Left forelimb (tissue), 1 donor: ENCODE results near the gene MAN2A1.

ENCODE experiments used
- DNase-seq: peaks from one replicate; pipeline ENCODE4 v3.0.0-alpha.2; 2018; ENCODE audit warnings: low spot score

MAN2A1 gene

GRCh38 chr5:109707531-109707930 is 17.8 kb downstream of the MAN2A1 start:
- no peak for DNase-seq

GRCh38 chr5:109708813-109709212 is 19.1 kb downstream of the MAN2A1 start:
- no peak for DNase-seq

- DNase-seq = no peak
Measured at GRCh38 chr5:109709225-109709624, 19.5 kb downstream of the MAN2A1 start.

DNA sequence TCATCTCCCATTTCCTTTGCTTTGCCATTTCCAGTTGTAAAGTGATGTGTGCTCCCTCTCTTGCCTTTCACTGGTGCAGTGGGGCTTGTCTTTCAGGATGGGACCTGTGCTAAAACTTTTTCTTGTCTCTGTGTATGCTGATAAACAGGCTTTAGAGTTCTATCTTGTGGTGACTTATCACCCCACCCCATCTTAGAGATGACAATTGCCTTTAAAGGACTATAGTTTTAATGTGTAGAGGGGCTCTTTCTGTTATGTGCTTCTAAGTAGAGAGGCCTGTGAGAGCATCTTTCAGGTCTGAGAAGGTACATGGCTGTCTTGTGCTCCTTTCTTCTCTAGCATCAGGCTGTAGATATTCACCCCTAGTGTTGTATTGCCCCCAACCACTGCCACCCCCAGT is 21.9 kb downstream of the MAN2A1 start:
- no peak for DNase-seq

- DNase-seq = no peak
Measured at GRCh38 chr5:109713453-109713852, 23.7 kb downstream of the MAN2A1 start.

DNA sequence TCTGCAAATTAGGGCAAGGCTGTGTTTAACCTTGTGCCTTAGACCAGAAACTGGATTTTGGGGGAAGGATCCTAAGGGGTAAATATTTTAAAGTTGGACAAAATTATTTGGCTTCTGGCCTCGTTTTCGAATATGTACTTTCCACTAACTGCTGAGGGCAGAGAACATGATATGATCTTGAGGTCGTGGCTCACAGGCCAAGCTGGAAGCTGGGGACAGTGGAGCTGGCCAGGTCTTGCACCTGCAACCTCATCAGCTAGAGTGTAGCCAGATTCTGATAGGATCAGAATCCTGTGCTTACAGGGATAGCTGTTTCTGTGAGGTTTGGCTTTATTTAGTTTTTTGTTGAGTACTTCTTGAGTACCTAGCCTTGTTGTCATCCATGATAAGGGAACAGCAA is 24.9 kb downstream of the MAN2A1 start:
- no peak for DNase-seq

DNA sequence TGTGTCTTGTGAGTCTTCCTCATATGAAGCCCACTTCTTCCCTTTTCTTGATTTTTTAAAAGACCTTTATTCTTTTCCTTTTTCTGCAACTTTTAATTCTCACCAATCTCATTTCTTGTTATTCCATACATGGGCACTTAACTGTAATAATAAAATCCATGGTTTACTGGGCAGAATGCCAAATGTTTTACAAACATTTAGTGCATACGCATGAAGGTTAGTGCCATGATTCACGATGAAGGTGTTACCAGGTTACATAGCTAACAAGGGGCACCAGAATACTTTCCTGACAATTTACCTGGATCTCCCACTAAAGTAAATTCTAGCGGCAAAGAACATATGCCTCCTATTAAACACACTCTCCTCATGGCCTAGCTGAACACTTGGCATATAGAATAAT is 28.5 kb downstream of the MAN2A1 start:
- DNase-seq = no peak

DNA sequence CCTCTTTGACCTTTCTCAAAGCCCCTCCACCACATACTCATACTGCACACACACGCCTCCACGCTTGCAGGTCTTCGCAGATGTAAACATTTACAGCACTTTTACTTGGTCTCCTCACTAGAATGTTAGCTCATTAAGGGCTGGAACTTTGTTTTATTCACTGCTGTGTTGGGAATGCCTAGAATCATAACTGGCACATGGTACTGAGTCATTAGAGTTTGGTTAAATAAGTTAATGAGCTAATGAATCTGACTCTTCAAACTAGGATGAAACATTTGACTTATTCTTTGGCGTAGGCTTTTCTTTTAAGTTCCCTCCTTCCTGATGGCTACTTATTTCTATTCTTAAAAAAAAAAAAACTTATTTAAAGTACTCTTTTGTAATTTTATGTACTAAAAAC is 28.9 kb downstream of the MAN2A1 start:
- no peak for DNase-seq

GRCh38 chr5:109719978-109720377 is 30.3 kb downstream of the MAN2A1 start:
- DNase-seq = no peak

DNA sequence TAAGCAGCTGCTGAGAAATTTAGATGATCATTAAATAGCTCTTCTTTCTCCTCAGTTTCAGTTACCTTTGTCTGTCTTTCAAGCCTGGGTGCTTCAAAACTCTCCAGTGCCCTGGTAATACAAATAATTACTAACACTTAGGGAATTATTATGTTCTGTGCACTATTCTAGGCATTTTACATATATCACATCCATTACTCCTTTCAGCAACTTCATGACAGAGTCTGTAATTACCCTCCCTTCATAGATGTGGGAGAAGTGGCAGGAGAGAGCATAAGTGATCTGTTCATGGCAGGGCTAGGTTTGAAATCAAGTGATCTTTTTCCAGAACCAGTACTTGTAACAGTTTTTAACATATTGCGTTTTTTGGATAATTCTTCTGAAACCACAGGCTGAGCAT is 32.0 kb downstream of the MAN2A1 start:
- no peak for DNase-seq

DNA sequence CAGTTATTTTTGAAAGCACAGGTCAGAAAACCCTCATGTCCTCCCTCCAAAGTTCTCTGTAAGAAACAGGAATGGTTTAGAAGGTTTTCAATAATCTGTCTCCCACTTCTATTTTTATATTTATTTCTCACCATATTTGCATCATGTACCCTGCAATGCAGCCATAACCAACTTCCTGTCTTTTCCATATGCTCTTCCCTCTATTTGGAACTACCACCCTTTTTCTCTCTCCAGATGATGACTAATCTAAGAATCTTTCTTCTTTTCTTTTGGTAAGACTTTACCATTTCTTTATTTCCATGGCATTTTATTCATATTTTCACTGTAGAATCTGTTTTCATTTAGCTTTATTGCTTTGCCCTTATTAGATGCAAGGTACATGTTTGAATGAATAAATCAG is 33.9 kb downstream of the MAN2A1 start:
- no peak for DNase-seq

GRCh38 chr5:109725135-109725534 is 35.4 kb downstream of the MAN2A1 start:
- no peak for DNase-seq

GRCh38 chr5:109739741-109740728 is 50.3 kb downstream of the MAN2A1 start:
- DNase-seq = no peak

DNA sequence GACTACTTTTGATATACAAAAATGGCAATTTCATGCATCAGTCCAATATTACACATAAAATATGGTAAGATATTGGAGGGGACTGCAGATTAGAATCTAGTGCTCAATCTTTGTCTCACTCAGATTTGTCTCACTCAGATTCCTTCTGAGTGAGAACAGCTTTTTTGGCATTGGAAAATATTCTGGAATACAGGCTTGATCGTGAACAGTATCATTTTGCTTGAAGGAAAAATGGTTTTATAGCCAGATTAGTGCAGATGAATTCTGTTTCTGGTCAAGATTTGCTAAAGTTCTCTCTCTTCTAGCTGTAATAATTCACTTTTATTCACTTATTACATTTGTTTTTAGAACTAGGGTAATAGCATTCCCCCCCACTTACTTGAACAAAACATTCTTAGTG is 51.2 kb downstream of the MAN2A1 start:
- no peak for DNase-seq

DNA sequence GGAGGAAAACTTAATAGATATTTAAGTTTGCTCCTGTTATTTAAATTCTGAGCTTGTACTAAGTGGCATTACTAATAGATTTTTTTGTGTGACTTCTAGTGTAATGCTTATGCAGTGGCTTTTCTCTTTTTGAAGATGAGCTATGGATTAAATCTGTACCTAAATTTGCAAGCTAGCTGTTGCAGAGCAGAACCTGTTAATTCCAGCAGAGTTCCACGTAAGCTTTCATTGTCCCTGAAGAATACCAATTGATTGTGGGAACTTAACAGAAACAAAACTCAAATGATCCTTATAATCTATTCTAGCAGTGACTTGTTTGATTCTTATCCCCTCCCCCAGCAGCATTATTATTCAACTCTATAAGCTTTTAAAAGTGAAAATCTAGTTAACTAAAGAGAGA is 51.7 kb downstream of the MAN2A1 start:
- no peak for DNase-seq

GRCh38 chr5:109743041-109743531 is 53.4 kb downstream of the MAN2A1 start:
- no peak for DNase-seq

DNA sequence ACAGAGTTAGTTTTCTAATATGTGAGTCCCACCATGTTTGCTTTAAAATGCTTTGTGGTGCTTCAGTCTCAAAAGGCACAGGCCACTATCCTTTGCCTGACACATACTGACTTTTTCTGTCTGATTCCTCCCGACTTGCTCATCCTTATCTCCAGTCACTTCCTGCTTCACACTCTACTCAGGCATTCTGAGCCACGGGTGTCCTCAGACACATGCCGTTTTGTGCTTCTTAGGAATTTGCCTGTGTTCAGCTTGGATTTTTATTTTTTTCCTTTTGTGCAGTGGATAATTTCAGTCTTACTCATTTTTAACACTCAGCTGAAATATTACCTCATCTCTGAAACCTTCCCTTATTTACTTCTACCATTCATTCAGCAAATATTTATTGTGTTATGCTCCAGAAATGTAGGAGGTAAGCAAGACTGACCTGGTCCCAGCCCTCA is 54.1 kb downstream of the MAN2A1 start:
- DNase-seq = no peak

GRCh38 chr5:109744261-109744660 is 54.5 kb downstream of the MAN2A1 start:
- DNase-seq = no peak

DNA sequence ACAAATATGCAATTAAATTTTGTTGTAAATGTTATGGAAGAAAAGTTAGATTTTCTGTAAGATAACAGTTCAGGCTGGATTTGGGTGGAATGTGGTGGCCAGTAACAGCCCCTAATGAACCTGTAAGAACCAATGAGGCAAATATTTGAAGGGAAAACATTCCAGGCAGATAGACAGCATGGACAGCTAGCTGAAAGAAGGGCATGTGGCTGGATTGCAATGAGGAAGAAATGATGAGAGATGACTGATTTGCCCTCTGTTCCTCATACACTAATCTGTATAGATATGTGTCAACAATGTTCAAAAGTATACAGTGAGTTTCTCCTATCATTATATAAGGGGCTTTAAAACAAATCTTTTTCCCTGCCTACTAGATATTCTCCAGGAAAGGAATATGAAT is 58.8 kb downstream of the MAN2A1 start:
- DNase-seq = no peak

- no peak for DNase-seq
Measured at GRCh38 chr5:109750463-109750862, 60.7 kb downstream of the MAN2A1 start.

DNA sequence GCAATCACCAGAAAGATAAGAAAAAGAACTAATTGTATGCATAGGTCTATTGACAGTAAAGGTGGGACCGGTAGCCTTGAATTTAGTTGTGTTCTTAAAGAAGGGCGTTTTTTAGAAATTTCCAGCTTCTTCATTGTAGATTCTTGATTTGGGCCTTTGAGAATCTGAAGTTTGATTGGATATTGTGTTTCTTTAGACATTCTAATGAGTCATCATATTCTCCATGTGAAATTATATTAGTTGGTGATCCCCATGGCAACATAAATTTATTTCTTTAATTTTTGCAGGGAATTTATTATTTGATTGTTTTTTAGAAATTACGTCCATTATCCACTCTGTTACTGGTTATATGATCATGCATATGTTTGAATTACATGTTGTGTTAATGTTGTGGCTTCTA is 63.6 kb downstream of the MAN2A1 start:
- no peak for DNase-seq

DNA sequence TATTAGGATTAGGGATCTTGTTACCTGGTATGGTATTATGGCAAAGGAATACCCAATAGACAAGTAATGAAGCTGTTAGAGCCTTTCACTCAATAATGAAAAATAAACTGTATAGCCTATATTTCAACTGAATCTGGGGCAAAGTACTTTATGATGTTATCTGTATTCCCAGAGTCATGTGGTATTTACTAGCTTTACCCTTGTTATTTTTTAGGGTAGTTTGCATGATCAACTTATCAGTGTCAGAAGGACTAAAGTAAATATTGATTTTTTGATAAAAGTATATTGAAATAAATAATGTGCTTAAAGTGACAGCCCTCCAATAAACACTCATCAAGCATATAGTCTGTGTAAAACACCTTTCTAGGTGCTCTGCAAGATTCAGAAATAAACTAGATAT is 64.6 kb downstream of the MAN2A1 start:
- DNase-seq = no peak

DNA sequence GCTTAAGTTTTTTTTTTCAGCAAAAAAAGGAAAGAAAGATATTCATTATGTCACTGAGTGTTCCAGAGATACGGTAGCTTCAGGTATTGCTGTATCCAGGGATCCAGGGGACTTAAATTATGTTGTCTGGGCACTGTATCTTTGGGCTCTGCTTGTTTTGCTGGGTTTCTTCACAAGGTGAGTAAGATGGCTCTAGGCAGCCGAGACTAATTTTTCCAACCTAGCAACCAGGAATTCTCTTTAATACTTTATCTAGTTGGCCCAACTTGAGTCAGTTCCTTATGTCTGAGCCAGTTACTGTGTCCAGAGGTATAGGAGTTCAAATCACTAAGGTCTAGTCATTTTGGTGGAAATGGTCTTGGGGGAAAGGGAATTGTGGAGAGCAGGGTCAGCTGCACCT is 66.0 kb downstream of the MAN2A1 start:
- no peak for DNase-seq
